GM12891 (cell line): Measurements from ENCODE around the gene MED6.

Experiments used
- POLR2A ChIP-seq: IDR thresholded peaks from 2 replicates; pipeline ENCODE4 v1.6.1; 2011; ENCODE audit warnings: low read depth, low read length, control low read depth
- POLR2AphosphoS5 ChIP-seq: IDR thresholded peaks from 2 replicates; pipeline ENCODE4 v1.6.1; 2011; ENCODE audit warnings: low read depth, low read length, control low read depth
- POU2F2 ChIP-seq: IDR thresholded peaks from 2 replicates; pipeline ENCODE4 v1.6.1; 2011; ENCODE audit warnings: low read depth, mild to moderate bottlenecking, control low read depth, low read length, moderate library complexity
- SPI1 ChIP-seq: IDR thresholded peaks from 2 replicates; pipeline ENCODE4 v1.6.1; 2011; ENCODE audit warnings: low read depth, low read length, control low read depth
- TAF1 ChIP-seq: IDR thresholded peaks from 2 replicates; pipeline ENCODE4 v1.6.1; 2011; ENCODE audit warnings: low read depth, low read length, control low read depth

DNA sequence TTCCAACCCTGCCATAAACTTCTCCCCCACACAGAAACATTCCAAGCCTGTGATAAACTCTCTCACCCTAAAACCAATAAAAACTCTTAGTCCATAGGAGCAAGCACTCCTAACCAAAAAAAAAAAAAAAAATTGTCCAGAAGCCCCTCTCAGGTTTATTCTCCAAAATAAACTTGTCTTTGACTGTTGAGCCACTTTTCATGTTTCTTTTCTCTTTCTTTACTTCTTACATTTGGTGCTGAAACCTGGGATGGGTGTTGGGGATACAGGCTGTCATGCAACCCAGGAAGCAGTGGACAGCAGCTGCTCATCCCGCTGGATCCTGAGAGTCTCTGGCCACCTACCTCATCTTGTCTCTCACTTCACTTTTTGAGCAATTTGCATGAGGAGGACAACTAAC lies 63.6 kb downstream of the MED6 start:
- TF ChIP-seq POLR2AphosphoS5 (no peak), POLR2A (no peak), SPI1 (peak; percentile 12; the same call in 1 of the 2 replicates), TAF1 (no peak), POU2F2 (no peak)
